Panc1 (cell line): Measurements from ENCODE around the gene SMOC2.

Experiments used
- POLR2AphosphoS5 ChIP-seq: IDR thresholded peaks from 2 replicates; pipeline ENCODE4 v1.6.1; 2012; ENCODE audit warnings: mild to moderate bottlenecking, low read depth, low read length, moderate library complexity
- TF ChIP-seq, protein P1 (sequence below): fragments of 450-650 bp; IDR thresholded peaks from 2 replicates; pipeline ENCODE4 v1.5.1; 2017; ENCODE audit warnings: mild to moderate bottlenecking
- TF ChIP-seq, protein P2 (sequence below), 2 experiments: IDR thresholded peaks; 2 replicates each; pipeline ENCODE4 v1.6.1; 2011 to 2012; ENCODE audit warnings: low read depth in 2 of 2, control low read depth in 1 of 2, low read length in 1 of 2, mild to moderate bottlenecking in 1 of 2, moderate library complexity in 1 of 2; ENCODE audit not compliant: insufficient read depth in 1 of 2

- TF ChIP-seq, protein P1, sequence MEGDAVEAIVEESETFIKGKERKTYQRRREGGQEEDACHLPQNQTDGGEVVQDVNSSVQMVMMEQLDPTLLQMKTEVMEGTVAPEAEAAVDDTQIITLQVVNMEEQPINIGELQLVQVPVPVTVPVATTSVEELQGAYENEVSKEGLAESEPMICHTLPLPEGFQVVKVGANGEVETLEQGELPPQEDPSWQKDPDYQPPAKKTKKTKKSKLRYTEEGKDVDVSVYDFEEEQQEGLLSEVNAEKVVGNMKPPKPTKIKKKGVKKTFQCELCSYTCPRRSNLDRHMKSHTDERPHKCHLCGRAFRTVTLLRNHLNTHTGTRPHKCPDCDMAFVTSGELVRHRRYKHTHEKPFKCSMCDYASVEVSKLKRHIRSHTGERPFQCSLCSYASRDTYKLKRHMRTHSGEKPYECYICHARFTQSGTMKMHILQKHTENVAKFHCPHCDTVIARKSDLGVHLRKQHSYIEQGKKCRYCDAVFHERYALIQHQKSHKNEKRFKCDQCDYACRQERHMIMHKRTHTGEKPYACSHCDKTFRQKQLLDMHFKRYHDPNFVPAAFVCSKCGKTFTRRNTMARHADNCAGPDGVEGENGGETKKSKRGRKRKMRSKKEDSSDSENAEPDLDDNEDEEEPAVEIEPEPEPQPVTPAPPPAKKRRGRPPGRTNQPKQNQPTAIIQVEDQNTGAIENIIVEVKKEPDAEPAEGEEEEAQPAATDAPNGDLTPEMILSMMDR = no peak
- no peak for TF ChIP-seq POLR2AphosphoS5
- TF ChIP-seq, protein P2, sequence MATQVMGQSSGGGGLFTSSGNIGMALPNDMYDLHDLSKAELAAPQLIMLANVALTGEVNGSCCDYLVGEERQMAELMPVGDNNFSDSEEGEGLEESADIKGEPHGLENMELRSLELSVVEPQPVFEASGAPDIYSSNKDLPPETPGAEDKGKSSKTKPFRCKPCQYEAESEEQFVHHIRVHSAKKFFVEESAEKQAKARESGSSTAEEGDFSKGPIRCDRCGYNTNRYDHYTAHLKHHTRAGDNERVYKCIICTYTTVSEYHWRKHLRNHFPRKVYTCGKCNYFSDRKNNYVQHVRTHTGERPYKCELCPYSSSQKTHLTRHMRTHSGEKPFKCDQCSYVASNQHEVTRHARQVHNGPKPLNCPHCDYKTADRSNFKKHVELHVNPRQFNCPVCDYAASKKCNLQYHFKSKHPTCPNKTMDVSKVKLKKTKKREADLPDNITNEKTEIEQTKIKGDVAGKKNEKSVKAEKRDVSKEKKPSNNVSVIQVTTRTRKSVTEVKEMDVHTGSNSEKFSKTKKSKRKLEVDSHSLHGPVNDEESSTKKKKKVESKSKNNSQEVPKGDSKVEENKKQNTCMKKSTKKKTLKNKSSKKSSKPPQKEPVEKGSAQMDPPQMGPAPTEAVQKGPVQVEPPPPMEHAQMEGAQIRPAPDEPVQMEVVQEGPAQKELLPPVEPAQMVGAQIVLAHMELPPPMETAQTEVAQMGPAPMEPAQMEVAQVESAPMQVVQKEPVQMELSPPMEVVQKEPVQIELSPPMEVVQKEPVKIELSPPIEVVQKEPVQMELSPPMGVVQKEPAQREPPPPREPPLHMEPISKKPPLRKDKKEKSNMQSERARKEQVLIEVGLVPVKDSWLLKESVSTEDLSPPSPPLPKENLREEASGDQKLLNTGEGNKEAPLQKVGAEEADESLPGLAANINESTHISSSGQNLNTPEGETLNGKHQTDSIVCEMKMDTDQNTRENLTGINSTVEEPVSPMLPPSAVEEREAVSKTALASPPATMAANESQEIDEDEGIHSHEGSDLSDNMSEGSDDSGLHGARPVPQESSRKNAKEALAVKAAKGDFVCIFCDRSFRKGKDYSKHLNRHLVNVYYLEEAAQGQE (IDR thresholded peaks at IDR 0.05; ENCODE audit: insufficient read depth in 1 of 2, low read depth in 2 of 2, low read length in 1 of 2) = no peak
Measured at GRCh38 chr6:168456907-168457652, 16.1 kb downstream of the SMOC2 start.
